ENCODE data around the gene OR8B12. TPM values are rescaled to one million over a fixed set of nuclear protein-coding genes. Genes with fewer than 3 reads are reported as not detected.
"Not testable (repeated sequence)": the region's sequence is repeated elsewhere in the genome, so short reads cannot be mapped to it uniquely, and the experiment has no call there.

Gene OR8B12
- polyA plus RNA-seq, 12 donors, result not detected

GRCh38 chr11:124533626-124534025, 9.8 kb downstream of the OR8B12 start:
- no peak for DNase-seq

- DNase-seq, result no peak
Measured at GRCh38 chr11:124520550-124520854, 23.0 kb downstream of the OR8B12 start.

GRCh38 chr11:124519850-124520549, 23.5 kb downstream of the OR8B12 start:
- DNase-seq, result peak; percentile 23

- DNase-seq, result no peak
Measured at GRCh38 chr11:124518989-124519451, 24.4 kb downstream of the OR8B12 start.

- DNase-seq, result no peak
Measured at GRCh38 chr11:124517314-124517713, 26.1 kb downstream of the OR8B12 start.

GRCh38 chr11:124514675-124515074, 28.8 kb downstream of the OR8B12 start:
- DNase-seq, result not testable (repeated sequence)

- no peak for DNase-seq
Measured at GRCh38 chr11:124514131-124514530, 29.3 kb downstream of the OR8B12 start.

GRCh38 chr11:124511745-124512144, 31.7 kb downstream of the OR8B12 start:
- no peak for DNase-seq

- DNase-seq, result no peak
Measured at GRCh38 chr11:124510279-124510678, 33.2 kb downstream of the OR8B12 start.

- no peak for DNase-seq
Measured at GRCh38 chr11:124499711-124500110, 43.7 kb downstream of the OR8B12 start.

GRCh38 chr11:124493016-124493655, 50.3 kb downstream of the OR8B12 start:
- no peak for DNase-seq

Other genes starting within 250 kb of the OR8B12 start
- under 1 TPM in 7 of 12 donors, not detected in 5; 0.01 to 0.08 (median 0.07) TPM for gene OR8D1, start 229.7 kb downstream of the OR8B12 start, polyA plus RNA-seq (ENCODE audit: insufficient read length in 12 of 12)
- not detected for gene OR8D2, start 223.5 kb downstream of the OR8B12 start, polyA plus RNA-seq (ENCODE audit: insufficient read length in 12 of 12)
- not detected for gene OR8B2, start 159.2 kb downstream of the OR8B12 start, polyA plus RNA-seq (ENCODE audit: insufficient read length in 12 of 12)
- gene OR8B3, start 144.6 kb downstream of the OR8B12 start, polyA plus RNA-seq (ENCODE audit: insufficient read length in 12 of 12), result not detected
- gene OR8B4, start 118.8 kb downstream of the OR8B12 start, polyA plus RNA-seq (ENCODE audit: insufficient read length in 12 of 12), result not detected
- gene OR8B8, start 98.0 kb downstream of the OR8B12 start, polyA plus RNA-seq (ENCODE audit: insufficient read length in 12 of 12), result not detected
- under 1 TPM in 9 of 12 donors, not detected in 3; 0.04 to 0.78 (median 0.22) TPM for gene OR8A1, start 26.3 kb upstream of the OR8B12 start, polyA plus RNA-seq (ENCODE audit: insufficient read length in 12 of 12)
- under 1 TPM in 4 of 12 donors, not detected in 8; 0.10 to 0.18 (median 0.15) TPM for gene PANX3, start 67.8 kb upstream of the OR8B12 start, polyA plus RNA-seq (ENCODE audit: insufficient read length in 12 of 12)
- 10 to 100 TPM in 11 of 12 donors, not detected in 1; 17.4 to 35.2 (median 25.4) TPM for gene TBRG1, start 79.2 kb upstream of the OR8B12 start, polyA plus RNA-seq (ENCODE audit: insufficient read length in 12 of 12)
- gene SIAE, start 130.1 kb upstream of the OR8B12 start, polyA plus RNA-seq (ENCODE audit: insufficient read length in 12 of 12), result 10 to 100 TPM in 1 of 12 donors, 1 to 10 TPM in 10, not detected in 1; 4.7 to 23.3 (median 7.2) TPM
- 1 to 10 TPM in 10 of 12 donors, not detected in 2; 2.0 to 6.4 (median 3.7) TPM for gene SPA17, start 130.2 kb upstream of the OR8B12 start, polyA plus RNA-seq (ENCODE audit: insufficient read length in 12 of 12)
- 10 to 100 TPM in 2 of 12 donors, 1 to 10 TPM in 9, not detected in 1; 3.1 to 14.5 (median 5.1) TPM for gene NRGN, start 196.3 kb upstream of the OR8B12 start, polyA plus RNA-seq (ENCODE audit: insufficient read length in 12 of 12)
- gene VSIG2, start 208.6 kb upstream of the OR8B12 start, polyA plus RNA-seq (ENCODE audit: insufficient read length in 12 of 12), result 1 to 10 TPM in 7 of 12 donors, under 1 TPM in 3, not detected in 2; 0.60 to 2.8 (median 1.4) TPM
- 10 to 100 TPM in 11 of 12 donors, not detected in 1; 39.8 to 59.8 (median 52.1) TPM for gene ESAM, start 218.6 kb upstream of the OR8B12 start, polyA plus RNA-seq (ENCODE audit: insufficient read length in 12 of 12)